GM12892 (cell line): ENCODE data around the gene COL23A1.

ENCODE experiments used
- POLR2A ChIP-seq: IDR thresholded peaks from 2 replicates; pipeline ENCODE4 v1.6.1; 2011; ENCODE audit warnings: low read depth, low read length, control low read depth
- POLR2AphosphoS5 ChIP-seq: IDR thresholded peaks from 2 replicates; pipeline ENCODE4 v1.6.1; 2011; ENCODE audit warnings: low read depth, low read length, control low read depth
- TAF1 ChIP-seq: IDR thresholded peaks from 2 replicates; pipeline ENCODE4 v1.6.1; 2011; ENCODE audit warnings: low read depth, mild to moderate bottlenecking, control low read depth, low read length, borderline replicate concordance

DNA sequence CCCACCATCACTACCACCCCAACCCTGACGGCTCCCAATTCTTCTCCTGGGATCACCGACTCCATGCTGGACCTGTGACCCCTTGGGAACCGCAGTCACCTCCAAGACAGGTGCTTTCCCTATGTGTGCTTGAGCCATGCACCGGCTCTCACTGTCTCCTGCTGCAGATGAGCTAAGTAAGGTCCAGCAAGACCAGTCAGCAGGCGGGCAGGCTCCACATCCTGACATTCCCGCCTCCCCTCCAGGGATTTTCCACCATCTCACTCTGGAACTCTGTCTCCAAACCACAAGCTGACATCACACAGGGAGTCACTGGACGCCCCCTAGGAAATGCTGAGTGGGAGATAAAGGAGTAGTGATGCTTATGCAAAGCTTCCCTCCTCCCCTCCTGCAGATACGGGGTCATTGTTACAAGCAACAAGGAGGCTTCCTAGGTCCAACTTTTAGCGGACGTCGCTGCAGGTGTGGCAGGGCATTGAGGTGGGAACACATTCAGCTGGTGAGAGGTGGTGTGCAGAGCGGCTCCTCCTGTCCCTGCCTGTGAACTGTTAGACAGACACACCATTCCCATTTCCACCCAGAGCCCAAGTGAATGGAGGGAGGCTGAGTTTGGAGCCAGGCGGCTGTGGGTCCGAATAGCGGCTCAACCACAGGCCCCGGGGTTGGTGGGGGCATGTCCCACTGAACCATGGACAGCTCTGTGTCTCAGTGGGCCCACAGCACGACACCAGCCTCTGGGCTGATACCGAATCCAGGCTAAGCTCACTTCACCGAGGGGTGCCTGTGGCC, 228.3 kb downstream of the COL23A1 start:
- no peak for TF ChIP-seq POLR2A
- no peak for TF ChIP-seq POLR2AphosphoS5
- no peak for TF ChIP-seq TAF1
